ENCODE measurements around the gene REST. TPM values are rescaled to one million over a fixed set of nuclear protein-coding genes. Genes with fewer than 3 reads are reported as not detected.

Gene REST
- polyA plus RNA-seq, 3 donors, result 6.3 to 71.2 (median 44.2) TPM

GRCh38 chr4:56995525-56995924 is 87.8 kb downstream of the REST start:
- intact Hi-C loops (cut with micrococcal nuclease), result no loop called here
- H3K4me1 Mint-ChIP-seq, result peaks cover 9% of the 10 kb centered on the region
- Histone ChIP-seq H3K79me2 (ENCODE audit: insufficient read depth, low read length) (peaks cover 59% of the 10 kb centered on the region), H3K27ac (ENCODE audit: low read depth in 1 of 2, low read length in 2 of 2) (no peak overlapping the region), H3K4me1 (ENCODE audit: control insufficient read depth in 1 of 2, insufficient read depth in 2 of 2, low read length in 2 of 2) (peaks cover 0 to 3% of the 10 kb centered on the region in 2 donors), H3K9me3 (replicated peaks in 1 of 2; ENCODE audit: control insufficient read depth in 1 of 2, insufficient read depth in 1 of 2, low read length in 2 of 2) (no peaks in the 10 kb centered on the region), H3K9ac (ENCODE audit: insufficient read depth, low read length, poor library complexity, severe bottlenecking) (no peak overlapping the region), H3K4me3 (replicated peaks in 1 of 3; ENCODE audit: low read depth in 2 of 3, low read length in 3 of 3) (no peak overlapping the region), H3K36me3 (replicated peaks in 1 of 2; ENCODE audit: control insufficient read depth in 1 of 2, insufficient read depth in 2 of 2, low read length in 2 of 2) (peaks cover 85 to 98% of the 10 kb centered on the region in 2 donors), H3K27me3 (ENCODE audit: control insufficient read depth in 2 of 2, insufficient read depth in 2 of 2, low read length in 2 of 2) (no peaks in the 10 kb centered on the region), H2AFZ (ENCODE audit: insufficient read depth, low read depth, low read length, poor library complexity, severe bottlenecking) (no peak overlapping the region), H3K4me2 (replicated peaks; ENCODE audit: extremely low read depth, low read length, poor library complexity, severe bottlenecking) (no peak overlapping the region), H4K20me1 (ENCODE audit: insufficient read depth, low read length) (peaks cover 74% of the 10 kb centered on the region)
- no peak overlapping the region for H3K4me3 Mint-ChIP-seq
- H3K36me3 Mint-ChIP-seq, result peaks cover 77 to 97% of the 10 kb centered on the region in 2 donors
- WGBS (ENCODE audit: insufficient coverage), result 96% methylated on average over 4 of the region's 7 CpGs
- no peak overlapping the region for H3K27ac Mint-ChIP-seq
- no peaks in the 10 kb centered on the region for H3K27me3 Mint-ChIP-seq (ENCODE audit: low read depth in 3 of 3)
- no peaks in the 10 kb centered on the region for H3K9me3 Mint-ChIP-seq
- no peak for DNase-seq
- TF ChIP-seq CTCF (IDR thresholded peaks at IDR 0.05), result no peak

DNA sequence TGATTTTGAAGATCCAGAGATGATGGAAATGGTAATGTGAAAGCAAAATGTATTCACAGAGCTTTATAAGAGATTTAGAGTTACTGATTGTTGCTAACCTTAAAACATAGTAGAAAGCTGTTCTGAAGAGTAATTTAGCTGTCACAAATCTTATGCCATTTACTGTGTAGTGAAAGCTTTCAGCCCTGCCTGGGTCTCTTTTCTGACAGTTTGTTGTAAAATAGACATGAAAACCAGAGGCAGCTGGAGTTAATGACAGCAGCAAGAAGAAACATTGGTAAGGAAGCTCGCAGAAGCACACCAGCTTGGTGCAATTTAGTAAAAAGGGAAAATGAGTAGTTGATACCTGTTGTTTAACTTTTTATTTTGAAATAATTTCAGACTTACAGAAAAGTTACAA is 92.1 kb downstream of the REST start:
- Histone ChIP-seq H3K36me3 (replicated peaks in 1 of 2; ENCODE audit: control insufficient read depth in 1 of 2, insufficient read depth in 2 of 2, low read length in 2 of 2) (peaks cover 88 to 94% of the 10 kb centered on the region in 2 donors), H3K4me1 (ENCODE audit: control insufficient read depth in 1 of 2, insufficient read depth in 2 of 2, low read length in 2 of 2) (no peaks in the 10 kb centered on the region), H3K27ac (ENCODE audit: low read depth in 1 of 2, low read length in 2 of 2) (no peak overlapping the region), H2AFZ (ENCODE audit: insufficient read depth, low read depth, low read length, poor library complexity, severe bottlenecking) (no peak overlapping the region), H3K4me3 (replicated peaks in 1 of 3; ENCODE audit: low read depth in 2 of 3, low read length in 3 of 3) (no peak overlapping the region), H3K27me3 (ENCODE audit: control insufficient read depth in 2 of 2, insufficient read depth in 2 of 2, low read length in 2 of 2) (no peaks in the 10 kb centered on the region), H3K9ac (ENCODE audit: insufficient read depth, low read length, poor library complexity, severe bottlenecking) (no peak overlapping the region), H3K9me3 (replicated peaks in 1 of 2; ENCODE audit: control insufficient read depth in 1 of 2, insufficient read depth in 1 of 2, low read length in 2 of 2) (no peaks in the 10 kb centered on the region), H3K79me2 (ENCODE audit: insufficient read depth, low read length) (peaks cover 30% of the 10 kb centered on the region), H3K4me2 (replicated peaks; ENCODE audit: extremely low read depth, low read length, poor library complexity, severe bottlenecking) (no peak overlapping the region), H4K20me1 (ENCODE audit: insufficient read depth, low read length) (peaks cover 40% of the 10 kb centered on the region)
- Mint-ChIP-seq H3K4me1 (no peaks in the 10 kb centered on the region), H3K36me3 (peaks cover 70 to 97% of the 10 kb centered on the region in 2 donors), H3K27me3 (ENCODE audit: low read depth in 3 of 3) (no peaks in the 10 kb centered on the region), H3K27ac (no peak overlapping the region), H3K4me3 (no peak overlapping the region), H3K9me3 (no peaks in the 10 kb centered on the region)
- intact Hi-C loops (cut with micrococcal nuclease), result no loop called here
- no peak for DNase-seq
- no peak for TF ChIP-seq CTCF (IDR thresholded peaks at IDR 0.05)
- WGBS (ENCODE audit: insufficient coverage), result no CpG with 5 or more reads among the region's 1 CpG
